Common myeloid progenitor, CD34-positive (primary cell): ENCODE measurements around the gene KAT5.
"Not testable (repeated sequence)": the region's sequence is repeated elsewhere in the genome, so short reads cannot be mapped to it uniquely, and the experiment has no call there.

Source experiments
- CTCF ChIA-PET: fragments of 350-600 bp; sonication (Branson Sonifier 250); formaldehyde crosslinking; loops from one replicate; lab custom pipeline; 2021; ENCODE audit warnings: antibody characterized with exemption; lab: Charles Lee
- POLR2A ChIA-PET: fragments of 350-600 bp; sonication (Branson Sonifier 250); formaldehyde crosslinking; loops from one replicate; lab custom pipeline; 2021; ENCODE audit warnings: antibody characterized with exemption; lab: Charles Lee
- DNase-seq, 3 donors: peaks; one replicate each; pipeline versions ENCODE4 v3.0.0 to v3.0.0-alpha.2; 2013
- H3K27ac ChIP-seq, 2 experiments: 1 replicate in 1 of 2; 2 replicates in 1 of 2; pipeline ENCODE4 v1.7.0; 2013; ENCODE audit warnings: inconsistent platforms in 2 of 2, low read length in 2 of 2, mild to moderate bottlenecking in 2 of 2, low read depth in 1 of 2, moderate library complexity in 1 of 2; ENCODE audit not compliant: severe bottlenecking in 2 of 2, insufficient read depth in 1 of 2, poor library complexity in 1 of 2
- H3K27me3 ChIP-seq, 5 experiments: replicated peaks in 2 of 5; 1 replicate in 3 of 5; 2 replicates in 2 of 5; pipeline versions ENCODE4 v1.6.1 to v1.7.0; 2013; ENCODE audit warnings: low read length in 4 of 5, mild to moderate bottlenecking in 2 of 5, moderate library complexity in 2 of 5, inconsistent platforms in 1 of 5; ENCODE audit not compliant: insufficient read depth in 5 of 5, control insufficient read depth in 4 of 5
- H3K36me3 ChIP-seq, 4 experiments: 1 replicate in 2 of 4; 2 replicates in 2 of 4; pipeline versions ENCODE4 v1.6.1 to v1.7.0; 2013; ENCODE audit warnings: low read length in 3 of 4, control low read depth in 1 of 4, mild to moderate bottlenecking in 1 of 4; ENCODE audit not compliant: control insufficient read depth in 4 of 4, insufficient read depth in 4 of 4
- H3K4me1 ChIP-seq, 4 experiments: 1 replicate in 3 of 4; 2 replicates in 1 of 4; pipeline versions ENCODE4 v1.6.1 to v1.7.1; 2013; ENCODE audit warnings: low read length in 3 of 4, mild to moderate bottlenecking in 3 of 4, control low read depth in 1 of 4, inconsistent platforms in 1 of 4, moderate library complexity in 1 of 4; ENCODE audit not compliant: control insufficient read depth in 4 of 4, insufficient read depth in 4 of 4; ENCODE audit errors: control extremely low read depth in 1 of 4
- H3K4me3 ChIP-seq, 7 experiments: 1 replicate in 4 of 7; 2 replicates in 3 of 7; pipeline versions ENCODE4 v1.5.1 to v1.7.0; 2013; ENCODE audit warnings: mild to moderate bottlenecking in 7 of 7, low read length in 6 of 7, moderate library complexity in 6 of 7, inconsistent platforms in 2 of 7, low read depth in 2 of 7, control low read depth in 1 of 7; ENCODE audit not compliant: insufficient read depth in 4 of 7, control insufficient read depth in 1 of 7; ENCODE audit errors: extremely low read depth in 1 of 7
- H3K9me3 ChIP-seq, 5 experiments: 1 replicate in 4 of 5; 2 replicates in 1 of 5; pipeline versions ENCODE4 v1.6.1 to v1.7.1; 2013; ENCODE audit warnings: low read length in 4 of 5, mild to moderate bottlenecking in 2 of 5, inconsistent platforms in 1 of 5, low read depth in 1 of 5, moderate library complexity in 1 of 5; ENCODE audit not compliant: control insufficient read depth in 4 of 5, insufficient read depth in 2 of 5; ENCODE audit errors: control extremely low read depth in 1 of 5
- WGBS: methylation state at CpG from one replicate; pipeline ENCODE4 v1.1.5; 2013; ENCODE audit not compliant: insufficient coverage; 5-methylcytosine and 5-hydroxymethylcytosine counted together

The KAT5 gene

GRCh38 chr11:65699306-65699705 is 12.7 kb upstream of the KAT5 start:
- WGBS, result 93% methylated on average over 7 of the region's 7 CpGs
- Histone ChIP-seq H3K36me3 (no peaks in the 10 kb centered on the region), H3K4me1 (no peaks in the 10 kb centered on the region), H3K9me3 (peaks cover 0 to 6% (median 0%) of the 10 kb centered on the region in 5 experiments), H3K27me3 (no peaks in the 10 kb centered on the region), H3K4me3 (no peak overlapping the region), H3K27ac (no peak overlapping the region)
- DNase-seq, result no peak
- ChIA-PET CTCF (no interaction called here), POLR2A (interaction anchor here (0.6 kb wide), 1 partner anchor 631 kb away, joined by 4 read pairs; no protein-coding TSS in a partner anchor)

DNA sequence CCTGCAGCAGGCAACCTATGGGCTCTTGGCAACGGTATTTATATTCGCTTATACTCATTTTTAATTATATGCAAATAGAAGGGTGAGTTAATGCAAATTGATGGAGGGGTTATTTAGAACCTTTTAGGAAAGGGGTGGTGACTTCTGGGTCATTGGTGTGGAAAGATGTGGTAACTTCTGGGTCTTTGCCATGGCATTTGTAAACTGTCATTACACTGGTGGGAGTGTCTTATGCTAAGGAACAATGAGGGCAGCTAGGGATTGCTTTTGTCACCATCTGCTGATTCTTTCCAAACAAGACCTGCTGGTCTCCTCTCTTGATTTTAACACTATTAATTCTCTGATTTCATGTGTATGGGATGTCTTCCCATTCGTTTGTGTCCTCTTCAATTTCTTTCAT is 11.7 kb upstream of the KAT5 start:
- ChIA-PET CTCF (interaction anchor here (1.0 kb wide), 1 partner anchor 90 kb away, joined by 3 read pairs; no protein-coding TSS in a partner anchor), POLR2A (interaction anchor here (0.6 kb wide), 1 partner anchor 643 kb away, joined by 3 read pairs; no protein-coding TSS in a partner anchor)
- no peaks in the 10 kb centered on the region for H3K27me3 ChIP-seq
- H3K9me3 ChIP-seq, result peaks cover 0 to 6% (median 0%) of the 10 kb centered on the region in 5 experiments
- peak in 2 of 3 donors; percentile 33 to 38 for DNase-seq
- H3K4me1 ChIP-seq, result no peaks in the 10 kb centered on the region
- no peaks in the 10 kb centered on the region for H3K36me3 ChIP-seq
- no peak overlapping the region for H3K27ac ChIP-seq
- H3K4me3 ChIP-seq, result no peak overlapping the region
- no CpG with 5 or more reads among the region's 3 CpGs for WGBS

DNA sequence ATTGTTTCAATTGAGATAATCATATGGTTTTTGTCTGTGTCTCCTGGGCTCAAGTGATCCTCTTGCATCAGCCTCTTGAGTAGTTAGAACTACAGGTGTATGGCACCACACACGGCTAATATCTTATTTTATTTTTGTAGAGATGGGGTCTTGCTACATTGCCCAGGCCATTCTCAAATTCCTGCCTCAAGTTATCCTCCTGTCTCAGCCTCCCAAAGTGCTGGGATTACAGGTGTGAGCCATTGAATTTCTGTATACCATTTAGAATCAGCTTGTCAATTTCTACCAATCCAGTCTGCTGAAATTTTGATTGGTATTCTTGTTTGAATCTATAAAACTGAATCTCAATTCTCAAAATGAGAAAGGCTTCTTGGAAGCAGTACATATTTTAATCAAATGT is 10.4 kb upstream of the KAT5 start:
- Histone ChIP-seq H3K4me3 (no peak overlapping the region), H3K27ac (no peak overlapping the region), H3K27me3 (no peaks in the 10 kb centered on the region), H3K9me3 (peaks cover 0 to 6% (median 0%) of the 10 kb centered on the region in 5 experiments), H3K4me1 (peaks cover 0 to 3% (median 1%) of the 10 kb centered on the region in 4 experiments), H3K36me3 (no peaks in the 10 kb centered on the region)
- CTCF ChIA-PET, result interaction anchor here (0.7 to 1.6 kb wide), 4 partner anchors 76 to 184 kb away, joined by 3 to 4 read pairs (median 3); no protein-coding TSS in a partner anchor
- DNase-seq, result no peak
- POLR2A ChIA-PET, result no interaction called here
- WGBS, result 83% methylated on average over 1 of the region's 1 CpG

DNA sequence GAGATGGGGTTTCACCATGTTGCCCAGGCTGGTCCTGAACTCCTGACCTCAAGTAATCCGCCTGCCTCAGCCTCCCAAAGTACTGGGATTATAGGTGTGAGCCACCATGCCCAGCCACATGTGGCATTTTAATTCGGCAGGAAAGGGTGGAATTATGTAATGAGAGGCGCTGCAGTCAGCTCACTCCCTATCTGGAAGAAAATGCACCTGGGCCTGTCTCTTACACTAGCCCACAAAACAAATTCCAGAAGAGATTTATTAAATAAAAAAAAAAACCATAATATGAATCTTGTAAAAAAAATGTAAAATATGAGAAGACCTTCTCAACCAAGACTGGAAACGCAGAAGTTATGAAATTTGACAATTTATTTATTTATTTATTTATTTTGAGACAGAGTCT is 8.2 kb upstream of the KAT5 start:
- Histone ChIP-seq H3K9me3 (peaks cover 0 to 6% (median 0%) of the 10 kb centered on the region in 5 experiments), H3K4me3 (no peak overlapping the region), H3K27me3 (no peaks in the 10 kb centered on the region), H3K4me1 (peaks cover 0 to 3% (median 1%) of the 10 kb centered on the region in 4 experiments), H3K27ac (no peak overlapping the region), H3K36me3 (no peaks in the 10 kb centered on the region)
- no peak for DNase-seq
- WGBS, result no CpG with 5 or more reads among the region's 4 CpGs
- POLR2A ChIA-PET, result no interaction called here
- CTCF ChIA-PET, result interaction anchor here (0.7 to 5.2 kb wide), 10 partner anchors 8 to 181 kb away, joined by 3 to 36 read pairs (median 4); partner anchors contain the start of gene KAT5

DNA sequence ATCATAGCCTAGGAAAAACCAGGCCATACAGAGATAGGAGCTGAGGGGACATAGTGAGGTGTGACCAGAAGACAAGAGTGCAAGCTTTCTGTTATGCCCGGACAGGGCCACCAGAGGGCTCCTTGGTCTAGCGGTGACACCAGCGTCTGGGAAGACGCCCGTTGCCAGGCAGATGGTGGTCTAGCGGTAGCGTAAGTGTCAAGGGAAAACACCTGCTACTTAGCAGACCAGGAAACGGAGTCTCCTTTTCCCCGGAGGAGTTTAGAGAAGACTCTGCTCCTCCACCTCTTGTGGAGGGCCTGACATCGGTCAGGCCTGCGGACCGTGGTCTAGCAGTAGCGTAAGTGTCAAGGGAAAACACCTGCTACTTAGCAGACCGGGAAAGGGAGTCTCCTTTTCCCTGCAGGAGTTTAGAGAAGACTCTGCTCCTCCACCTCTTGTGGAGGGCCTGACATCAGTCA is 5.7 kb upstream of the KAT5 start:
- H3K27ac ChIP-seq, H3K36me3 ChIP-seq, H3K9me3 ChIP-seq, POLR2A ChIA-PET, H3K27me3 ChIP-seq: not testable (repeated sequence)
- CTCF ChIA-PET, result interaction anchor here (0.9 to 5.2 kb wide), 11 partner anchors 11 to 179 kb away, joined by 3 to 36 read pairs (median 8); no protein-coding TSS in a partner anchor
- Histone ChIP-seq H3K4me3 (peak overlapping the region in 1 of 7 experiments; percentile 47), H3K4me1 (peaks cover 0 to 11% (median 6%) of the 10 kb centered on the region in 4 experiments)
- DNase-seq, result peak; percentile 51 to 82 (median 81)
- 10% methylated on average over 2 of the region's 14 CpGs for WGBS

GRCh38 chr11:65707002-65707401 is 5.0 kb upstream of the KAT5 start:
- peaks cover 0 to 15% (median 8%) of the 10 kb centered on the region in 4 experiments for H3K4me1 ChIP-seq
- H3K27me3 ChIP-seq, H3K36me3 ChIP-seq, H3K9me3 ChIP-seq, DNase-seq, POLR2A ChIA-PET, H3K27ac ChIP-seq, H3K4me3 ChIP-seq: not testable (repeated sequence)
- CTCF ChIA-PET, result interaction anchor here (1.0 to 5.2 kb wide), 3 partner anchors 82 to 178 kb away, joined by 3 to 36 read pairs (median 15); no protein-coding TSS in a partner anchor
- 100% methylated on average over 8 of the region's 12 CpGs for WGBS

DNA sequence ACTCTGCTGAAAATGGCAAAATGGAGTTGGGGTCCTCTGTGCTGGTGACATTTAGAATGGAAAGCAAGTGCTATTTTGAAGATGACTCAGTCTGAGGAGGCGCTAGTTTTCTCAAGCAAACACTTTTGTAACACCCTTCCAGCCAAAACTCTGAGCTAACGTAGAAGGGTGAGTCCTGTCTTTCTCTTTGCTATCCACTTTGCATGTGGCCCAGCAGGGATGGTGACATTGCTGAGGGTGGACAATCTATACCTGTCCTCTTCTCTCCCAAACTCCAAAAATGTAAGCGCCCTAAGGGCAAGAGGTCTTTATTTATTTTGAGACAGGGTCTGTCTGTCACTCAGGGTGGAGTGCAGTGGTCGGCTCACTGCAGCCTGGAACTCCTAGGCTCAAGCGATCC is 3.6 kb upstream of the KAT5 start:
- no peak for DNase-seq
- Histone ChIP-seq H3K9me3 (no peaks in the 10 kb centered on the region), H3K36me3 (peaks cover under 1 to 8% (median 5%) of the 10 kb centered on the region in 4 experiments), H3K27me3 (no peaks in the 10 kb centered on the region), H3K4me3 (no peak overlapping the region), H3K27ac (no peak overlapping the region), H3K4me1 (peaks cover 2 to 25% (median 15%) of the 10 kb centered on the region in 4 experiments)
- ChIA-PET CTCF (interaction anchor here (0.9 to 1.1 kb wide), 2 partner anchors 19 to 27 kb away, joined by 3 read pairs; no protein-coding TSS in a partner anchor), POLR2A (no interaction called here)
- WGBS, result 95% methylated on average over 4 of the region's 5 CpGs
